CD4-positive, alpha-beta T cell treated with Interleukin-4 for 4 hours (primary cell): Measurements from ENCODE around the gene EYA2.
"Not testable (repeated sequence)": the region's sequence is repeated elsewhere in the genome, so short reads cannot be mapped to it uniquely, and the experiment has no call there.

Experiments
- DNase-seq: peaks from one replicate; pipeline ENCODE4 v3.0.0-alpha.2; 2020

EYA2 gene

DNA sequence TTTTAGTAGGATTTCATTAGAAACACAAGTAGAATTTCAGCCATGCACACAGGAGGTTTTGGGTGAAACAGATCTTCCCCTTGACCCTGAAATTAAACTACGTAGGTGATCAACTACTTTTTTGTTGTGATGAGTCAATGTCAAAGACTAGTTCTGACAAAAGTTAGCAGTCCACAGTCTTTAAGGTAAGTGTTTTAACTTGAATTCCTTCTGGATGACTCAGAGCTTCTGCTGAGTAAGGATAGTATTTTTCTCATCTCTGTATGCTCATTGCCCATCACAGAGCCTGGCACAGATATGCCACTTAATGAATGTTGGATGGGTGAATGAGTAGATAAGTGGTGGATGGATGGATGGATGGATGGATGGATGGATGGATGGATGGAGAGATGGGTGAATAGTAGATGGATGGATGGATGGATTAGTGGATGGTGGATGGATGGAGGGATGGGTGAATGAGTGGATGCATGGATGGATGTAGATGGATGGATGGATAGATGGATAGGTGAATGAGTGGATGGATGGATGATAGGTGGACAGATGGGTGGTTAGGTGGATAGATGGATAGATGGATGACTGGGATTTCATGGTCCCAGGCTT lies 296.5 kb downstream of the EYA2 start:
- no peak for DNase-seq

DNA sequence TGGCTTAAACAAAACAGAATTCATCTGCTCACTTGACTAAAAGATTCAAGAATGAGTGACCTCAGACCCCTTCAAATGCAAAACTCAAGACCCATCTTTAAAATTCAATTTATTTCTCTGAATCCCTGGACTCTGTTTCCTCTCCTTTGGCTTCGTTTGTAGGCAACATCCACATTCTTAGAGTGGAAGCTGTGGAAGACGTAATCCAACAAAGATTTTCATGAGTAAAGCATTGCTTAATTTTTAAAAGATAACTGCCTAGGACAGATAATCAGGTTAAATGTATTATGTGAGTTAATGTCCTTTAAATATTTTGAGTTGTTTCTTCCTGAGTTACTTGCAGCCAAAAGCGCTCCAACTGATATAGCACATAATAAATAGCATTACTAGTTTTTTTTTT lies 297.3 kb downstream of the EYA2 start:
- no peak for DNase-seq

DNA sequence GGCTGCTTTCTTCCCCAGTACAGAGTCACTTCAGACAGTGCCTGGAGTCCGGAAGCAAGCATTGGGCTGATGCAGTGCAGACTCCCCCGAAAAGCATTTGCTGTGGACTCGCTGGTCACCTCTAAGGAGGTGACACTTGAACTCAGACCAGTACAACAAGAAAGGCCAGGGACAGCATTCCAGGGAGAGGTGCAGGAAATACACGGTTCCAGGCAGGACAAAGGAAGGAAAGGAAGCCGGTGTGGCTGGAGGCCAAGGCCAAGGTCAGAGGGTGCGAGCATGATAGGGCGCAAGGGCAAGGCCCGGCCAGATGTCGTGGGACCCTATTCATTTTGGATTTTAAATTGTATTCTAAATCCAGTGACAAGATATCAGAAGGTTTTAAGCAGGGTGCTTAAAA lies 300.9 kb downstream of the EYA2 start:
- no peak for DNase-seq

DNA sequence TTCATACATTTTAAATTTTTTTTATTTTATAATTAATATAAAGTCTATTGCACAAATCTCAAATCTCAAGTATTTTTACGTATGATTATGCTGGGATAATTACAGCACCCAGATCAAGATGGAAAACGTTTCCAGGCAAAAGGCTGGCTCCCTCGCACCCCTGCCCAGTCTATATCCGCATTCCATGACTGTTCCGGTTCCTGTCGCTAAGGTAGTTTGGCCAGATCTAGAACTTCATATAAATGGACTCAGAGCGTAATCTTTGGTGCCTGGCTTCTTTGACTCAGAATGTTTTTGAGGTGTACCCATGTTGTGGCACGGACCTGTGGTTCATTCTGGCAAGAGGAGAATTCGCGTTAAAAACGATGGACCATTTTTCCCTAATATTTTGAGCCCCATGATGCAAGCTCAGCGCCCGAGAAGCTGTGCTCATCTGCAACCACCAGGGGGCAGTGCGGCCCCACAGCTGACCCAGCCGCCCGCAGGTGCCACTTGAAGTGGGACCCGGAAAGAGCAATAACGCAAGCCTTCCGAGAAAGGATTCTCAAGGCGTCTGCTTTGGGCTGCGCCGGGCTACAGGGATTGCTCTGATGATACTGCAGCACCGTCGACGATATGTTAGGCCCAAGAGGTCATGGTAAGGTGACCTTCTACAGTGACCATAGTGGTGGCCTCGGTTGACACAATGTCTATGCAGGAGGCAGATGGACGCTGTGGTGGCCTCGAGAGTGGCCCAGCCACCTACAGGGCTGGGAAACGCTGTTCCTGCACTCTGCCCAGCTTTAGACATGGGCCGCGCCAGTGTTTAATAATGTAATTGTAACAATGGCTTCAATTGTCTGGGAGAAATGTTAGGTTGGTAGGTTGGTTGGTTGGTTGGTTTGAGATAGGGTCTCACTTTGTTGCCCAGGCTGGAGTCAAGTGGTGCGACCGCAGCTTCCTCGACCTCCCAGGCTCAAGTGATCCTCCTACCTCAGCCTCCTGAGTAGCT lies 301.7 kb downstream of the EYA2 start:
- DNase-seq = peak; percentile 68

DNA sequence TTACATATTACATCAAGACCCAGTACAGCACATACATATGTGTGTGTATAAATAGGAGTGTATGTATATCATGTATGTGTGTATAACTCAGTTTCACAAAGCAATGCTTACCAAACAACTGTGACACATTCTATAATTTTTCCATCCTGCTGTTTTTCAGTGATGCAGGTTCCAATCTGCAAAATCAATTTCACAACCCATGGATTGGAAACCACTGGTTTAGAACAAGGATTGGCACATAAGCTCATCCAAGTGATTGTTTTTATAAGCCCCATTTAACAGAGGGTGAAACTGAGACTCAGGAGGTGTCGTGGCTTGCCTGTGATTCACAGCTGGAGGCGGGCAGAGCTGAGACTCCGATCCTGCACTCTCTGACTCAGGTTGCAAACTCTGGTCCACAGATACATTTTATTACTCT lies 303.6 kb downstream of the EYA2 start:
- no peak for DNase-seq

DNA sequence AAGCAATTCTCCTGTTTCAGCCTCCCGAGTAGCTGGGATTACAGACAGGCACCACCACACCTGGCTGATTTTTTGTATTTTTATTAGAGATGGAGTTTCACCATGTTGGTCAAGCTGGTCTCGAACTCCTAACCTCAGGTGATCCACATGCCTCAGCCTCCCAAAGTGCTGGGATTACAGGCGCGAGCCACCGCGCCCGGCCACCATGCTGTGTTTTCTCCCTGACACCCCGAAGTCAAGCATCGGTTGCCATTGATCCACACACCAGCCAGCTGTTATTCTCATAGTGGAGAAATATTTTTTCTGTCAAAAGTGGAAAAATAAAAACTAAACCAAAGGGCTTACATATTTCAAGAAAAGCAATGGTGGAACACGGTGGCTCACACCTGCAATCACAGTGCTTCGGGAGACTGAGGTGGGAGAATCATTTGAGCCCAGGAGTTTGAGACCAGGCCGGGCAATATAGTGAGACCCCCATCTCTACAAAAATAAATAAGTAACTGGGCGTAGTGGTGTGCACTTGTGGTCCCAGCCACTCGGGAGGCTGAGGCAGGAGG lies 304.4 kb downstream of the EYA2 start:
- no peak for DNase-seq

DNA sequence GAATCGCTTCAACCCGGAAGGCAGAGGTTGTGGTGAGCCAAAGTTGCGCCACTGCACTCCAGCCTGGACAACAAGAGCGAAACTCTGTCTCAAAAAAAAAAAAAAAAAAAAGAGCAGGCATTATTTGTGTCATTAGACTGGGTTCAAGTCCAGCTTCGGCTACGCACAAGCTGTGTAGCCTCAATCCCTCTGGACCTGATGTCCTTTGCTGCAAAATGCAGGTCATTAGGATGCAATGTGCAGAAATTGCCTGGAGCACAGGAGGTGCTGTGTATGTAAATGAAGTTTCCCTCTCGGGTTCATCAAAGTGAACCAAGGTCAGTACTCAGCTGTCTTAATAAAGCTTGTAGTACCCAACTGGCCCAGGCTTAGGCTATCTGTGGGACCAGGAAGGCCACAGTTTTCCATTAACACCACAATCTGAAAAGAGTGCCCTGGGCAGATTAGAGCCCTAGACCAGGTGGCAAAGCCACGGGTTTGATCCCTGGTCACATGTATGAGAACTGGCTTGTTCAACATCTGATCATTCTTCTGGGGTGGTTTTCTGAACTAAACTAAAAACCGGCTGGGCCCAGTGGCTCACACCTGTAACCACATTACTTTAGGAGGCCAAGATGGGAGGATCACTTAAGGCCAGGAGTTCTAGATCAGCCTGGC lies 306.6 kb downstream of the EYA2 start:
- no peak for DNase-seq

DNA sequence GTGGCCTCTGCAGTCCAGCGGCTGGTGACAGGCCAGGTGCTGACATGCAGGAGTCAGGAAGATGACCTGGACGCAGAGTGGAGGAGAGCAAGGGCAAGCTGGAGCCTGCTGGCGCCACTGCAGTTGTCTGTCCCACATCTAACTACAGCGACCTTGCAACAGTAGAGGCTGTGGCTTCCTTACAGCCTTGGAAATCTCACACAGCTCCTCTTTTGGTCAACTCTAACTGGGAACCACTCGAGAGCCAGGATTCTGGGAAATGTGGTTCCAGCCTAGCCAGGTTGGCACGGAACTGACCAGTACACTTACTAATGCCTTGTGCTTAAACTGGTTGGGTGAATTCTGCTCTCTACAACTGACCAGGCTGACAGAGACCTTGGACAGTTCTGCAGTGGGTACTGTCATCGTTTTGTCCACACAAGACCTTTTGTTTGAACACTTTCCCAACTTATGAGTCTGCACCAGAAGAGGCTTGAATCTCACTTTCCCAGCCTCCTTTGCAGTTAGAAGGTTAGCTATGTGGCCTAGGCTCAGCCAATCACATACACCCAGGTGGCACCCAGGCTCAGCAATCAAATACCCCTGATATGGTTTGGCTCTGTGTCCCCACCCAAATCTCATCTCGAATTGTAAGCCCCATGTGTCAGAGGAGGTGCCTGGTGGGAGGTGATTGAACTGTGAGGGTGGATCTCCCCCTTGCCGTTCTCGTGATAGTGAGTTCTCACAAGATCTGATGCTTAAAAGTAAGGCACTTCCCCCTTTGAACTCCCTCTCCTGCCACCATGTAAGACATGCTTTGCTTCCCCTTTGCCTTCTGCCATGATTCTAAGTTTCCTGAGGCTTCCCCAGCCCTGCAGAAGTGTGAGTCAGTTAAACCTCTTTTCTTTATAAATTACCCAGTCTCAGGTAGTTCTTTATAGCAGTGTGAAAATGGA lies 308.4 kb downstream of the EYA2 start:
- no peak for DNase-seq

DNA sequence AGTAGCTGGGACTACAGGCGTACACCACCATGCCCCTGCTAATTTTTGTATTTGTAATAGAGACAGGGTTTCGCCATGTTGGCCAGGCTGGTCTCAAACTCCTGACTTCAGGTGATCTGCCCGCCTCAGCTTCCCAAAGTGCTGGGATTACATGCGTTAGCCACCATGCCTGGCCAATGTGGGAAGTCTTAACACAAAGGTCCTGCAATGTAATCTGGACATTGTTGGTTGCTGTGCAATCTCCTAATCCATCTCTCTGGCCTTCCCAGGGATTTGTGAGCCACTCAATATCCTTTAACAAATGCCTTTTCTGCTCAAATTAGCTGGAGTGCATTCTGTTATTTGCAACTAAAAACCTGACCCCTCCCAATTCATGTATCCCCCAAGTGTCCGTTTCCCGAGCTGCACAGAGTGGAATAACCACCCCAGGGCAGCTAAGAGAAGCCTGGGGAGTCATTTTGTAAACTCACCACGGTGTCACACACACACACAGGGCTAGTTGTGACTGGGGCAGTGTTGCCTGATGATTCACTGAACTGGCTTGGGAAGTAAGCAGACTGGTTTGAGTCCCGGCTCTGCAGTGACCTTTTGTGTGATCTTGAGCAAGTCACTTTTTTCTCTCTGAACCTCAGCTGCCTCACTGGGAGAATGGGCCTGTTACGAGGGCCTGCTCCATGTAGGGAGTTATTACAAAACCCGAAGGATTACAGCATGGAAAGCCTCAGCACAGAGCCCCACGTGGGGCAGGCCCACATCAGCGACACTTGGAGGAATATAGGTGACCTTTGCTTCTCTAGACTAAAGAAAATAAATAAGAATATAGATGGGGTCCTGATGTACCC lies 309.6 kb downstream of the EYA2 start:
- DNase-seq = no peak

DNA sequence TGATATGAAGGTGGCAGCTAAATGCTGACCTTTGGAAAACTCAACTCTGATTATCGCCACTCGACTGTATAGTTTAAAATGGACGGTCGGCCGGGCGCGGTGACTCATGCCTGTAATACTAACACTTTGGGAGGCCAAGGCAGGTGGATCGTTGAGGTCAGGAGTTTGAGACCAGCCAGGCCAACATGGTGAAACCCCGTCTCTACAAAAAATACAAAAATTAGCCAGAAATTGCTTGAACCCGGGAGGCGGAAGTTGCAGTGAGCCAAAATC lies 310.1 kb downstream of the EYA2 start:
- DNase-seq = not testable (repeated sequence)

DNA sequence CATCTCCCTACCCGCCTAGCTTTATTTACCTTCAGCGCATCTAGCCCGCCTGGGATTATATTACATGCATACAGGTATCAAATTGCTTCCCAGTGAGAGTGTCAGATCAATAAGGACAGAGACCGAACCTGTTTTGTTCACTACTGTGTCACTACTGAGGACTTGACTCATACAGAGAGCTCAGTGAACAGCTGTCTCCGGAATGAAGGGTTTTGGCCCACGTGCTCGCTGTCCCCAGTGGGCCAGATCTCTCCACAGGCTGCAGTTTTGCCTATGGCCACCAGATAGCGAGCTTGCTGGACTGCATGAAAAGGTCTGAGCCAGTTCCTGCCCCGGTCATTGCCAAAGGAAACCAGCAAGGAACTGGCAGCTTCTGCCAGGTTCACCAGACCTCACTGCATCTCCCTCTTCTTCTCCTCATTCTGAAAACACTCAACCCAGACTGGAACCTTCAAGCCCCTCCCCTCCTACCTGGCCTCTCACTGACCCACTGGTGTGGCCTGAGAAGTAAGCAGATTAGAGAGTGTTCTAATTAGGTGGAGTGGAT lies 311.0 kb downstream of the EYA2 start:
- no peak for DNase-seq

DNA sequence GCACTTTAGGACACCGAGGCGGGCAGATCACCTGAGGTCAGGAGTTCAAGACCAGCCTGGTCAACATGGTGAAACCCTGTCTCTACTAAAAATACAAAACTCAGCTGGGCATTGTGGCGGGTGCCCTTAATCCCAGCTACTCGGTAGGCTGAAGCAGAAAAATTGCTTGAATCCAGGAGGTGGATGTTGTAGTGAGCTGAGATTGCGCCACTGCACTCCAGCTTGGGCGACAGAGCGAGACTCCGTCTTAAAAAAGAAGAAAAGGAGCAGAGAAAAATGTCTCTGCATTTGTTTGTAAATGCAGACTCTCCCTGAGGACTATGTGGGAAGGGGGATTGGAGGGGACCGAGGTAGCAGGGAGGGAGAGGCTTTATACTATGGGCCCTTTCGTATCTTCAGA lies 311.9 kb downstream of the EYA2 start:
- not testable (repeated sequence) for DNase-seq

DNA sequence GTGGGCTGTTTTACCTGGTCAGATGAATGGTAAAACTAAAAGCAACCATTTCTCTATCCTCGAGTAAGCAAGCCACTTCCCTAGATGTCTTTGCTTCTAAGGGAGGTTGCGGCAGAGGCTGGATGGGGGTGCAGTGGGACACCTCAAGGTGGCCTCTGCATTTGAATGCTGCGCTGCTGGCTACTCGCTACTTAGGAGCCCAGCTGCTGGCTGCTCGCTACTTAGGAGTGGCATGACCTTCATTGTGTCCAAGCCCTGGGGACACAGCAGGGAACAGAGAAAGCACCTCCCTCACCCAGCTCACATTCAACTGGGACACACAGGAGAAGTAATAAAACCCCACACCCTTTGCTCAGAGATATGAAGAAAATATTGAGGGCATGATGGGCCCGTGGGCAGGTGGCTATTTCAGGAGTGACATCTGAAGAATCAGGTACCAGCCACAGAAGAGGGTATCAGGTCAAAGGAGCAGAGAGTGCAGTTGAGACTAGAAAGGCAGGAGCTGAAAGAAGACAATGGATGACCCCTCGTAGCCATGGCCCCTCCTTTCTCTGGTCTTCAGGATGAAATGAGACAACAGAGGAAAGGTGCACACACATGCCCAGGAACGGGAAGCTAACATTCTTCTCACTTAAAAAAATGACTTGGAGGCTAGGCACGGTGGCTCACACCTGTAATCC lies 312.5 kb downstream of the EYA2 start:
- DNase-seq = no peak

DNA sequence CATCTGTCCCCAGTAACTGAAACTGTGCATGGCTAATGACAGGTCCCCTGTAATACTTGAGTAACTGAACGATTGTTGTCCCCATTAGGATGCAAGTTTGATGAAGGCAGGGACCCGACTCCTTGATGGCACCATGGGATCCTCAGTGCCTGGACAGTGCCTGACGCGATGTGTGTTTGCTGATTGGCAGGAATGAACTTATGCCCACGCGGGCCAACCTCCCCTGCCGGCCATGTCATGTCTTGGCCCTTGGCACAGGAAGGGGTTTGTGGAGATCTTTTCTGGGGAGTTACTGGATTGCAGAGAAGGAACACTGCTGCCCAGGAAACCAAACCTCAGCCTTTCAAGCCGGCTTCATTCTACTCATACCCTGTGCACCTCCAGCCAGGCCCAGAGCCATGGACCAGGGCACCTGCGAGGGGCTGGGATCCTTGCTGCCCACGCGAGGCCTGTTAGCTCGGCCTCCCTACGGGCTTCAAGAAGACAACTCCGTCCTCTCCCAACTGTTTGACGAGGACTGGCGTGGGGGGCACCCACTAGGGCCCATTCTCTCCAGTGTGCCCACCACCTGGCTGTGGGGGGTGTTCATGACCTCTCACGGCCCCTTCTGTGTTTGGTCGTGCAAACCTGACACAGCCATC lies 314.0 kb downstream of the EYA2 start:
- DNase-seq = no peak

DNA sequence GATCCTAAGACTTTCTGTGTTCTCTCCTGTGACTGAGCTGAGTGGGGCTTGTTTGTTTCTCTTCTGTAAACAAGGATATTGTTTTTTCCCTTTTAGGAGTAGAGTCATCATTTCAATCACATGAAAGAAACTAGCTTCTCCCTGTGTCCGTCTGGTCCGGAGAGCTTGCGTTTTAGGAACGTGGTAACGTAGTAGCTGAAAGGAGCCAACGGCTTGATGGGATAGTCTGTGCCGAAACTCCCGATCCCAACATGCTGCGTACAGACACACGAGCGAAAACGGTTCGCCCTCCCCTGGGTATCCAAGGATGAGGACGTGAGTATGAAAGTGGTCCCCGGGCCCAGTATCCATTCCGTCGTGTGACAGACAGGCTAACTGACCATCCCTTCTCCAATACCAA lies 315.3 kb downstream of the EYA2 start:
- DNase-seq = no peak

DNA sequence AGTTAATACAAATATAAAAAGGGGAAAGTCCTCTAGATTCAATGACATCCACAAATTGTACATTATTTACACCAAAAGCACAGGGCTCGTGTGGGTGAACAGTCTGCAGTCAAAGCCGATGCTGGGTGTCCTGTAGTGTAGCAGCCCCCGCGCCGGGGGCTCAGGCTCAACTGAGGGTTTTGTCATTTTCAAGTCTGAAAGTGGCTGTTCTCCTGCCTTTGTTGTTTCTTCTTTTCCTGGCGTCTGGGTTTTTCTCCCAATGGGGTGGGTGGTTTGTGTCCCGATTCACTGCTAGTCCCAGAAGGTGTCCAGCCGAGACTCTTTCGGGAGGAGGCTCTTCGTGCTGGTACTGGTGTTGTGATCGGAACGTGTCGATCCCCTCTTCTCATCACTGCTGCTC lies 315.8 kb downstream of the EYA2 start:
- DNase-seq = no peak

DNA sequence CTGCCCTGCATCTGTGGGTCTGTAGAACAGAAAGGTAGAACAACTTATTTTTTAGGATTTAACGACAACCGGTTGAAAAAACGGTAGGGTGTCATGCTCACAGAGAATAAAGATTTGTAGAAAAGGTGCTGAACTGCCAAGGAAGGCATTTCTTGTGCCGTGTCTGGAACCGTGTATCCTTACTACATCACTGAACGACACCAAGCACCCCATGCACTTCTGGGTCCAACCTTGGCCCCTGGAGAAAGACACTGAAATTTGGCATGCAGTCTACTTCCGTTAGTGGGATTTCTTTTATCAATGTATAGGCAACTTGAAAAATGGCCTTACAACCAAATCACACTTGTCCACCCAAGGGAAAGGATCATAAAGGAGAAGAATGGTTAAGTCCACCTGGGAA lies 316.4 kb downstream of the EYA2 start:
- DNase-seq = no peak

DNA sequence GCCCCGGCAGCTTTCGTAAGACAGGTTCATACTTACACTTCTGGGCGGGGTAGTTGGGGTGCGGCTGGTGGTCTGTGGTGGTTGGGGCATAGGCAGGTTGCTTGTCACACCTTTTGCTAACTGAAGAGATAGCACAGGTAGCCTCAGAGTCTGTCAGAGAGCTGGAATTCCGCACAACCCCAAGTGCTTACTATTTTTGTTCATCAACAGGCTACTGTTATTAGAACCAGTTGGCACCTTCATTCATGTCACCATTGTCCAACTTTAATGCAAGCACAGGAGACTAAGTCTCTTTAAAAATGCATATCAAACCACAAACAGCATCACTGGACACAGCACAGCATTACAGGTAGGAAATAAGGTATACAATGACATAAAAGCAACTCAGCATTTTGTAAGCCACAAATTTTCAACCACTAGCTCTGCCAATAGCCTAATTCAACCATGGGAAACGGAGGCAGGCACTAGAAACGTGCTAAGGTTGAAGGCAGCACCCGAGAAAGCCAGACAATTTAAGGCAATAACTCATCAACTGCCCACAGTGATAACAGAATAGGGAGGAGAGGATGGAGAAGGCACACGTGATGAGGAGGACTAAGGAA lies 318.1 kb downstream of the EYA2 start:
- DNase-seq = no peak

DNA sequence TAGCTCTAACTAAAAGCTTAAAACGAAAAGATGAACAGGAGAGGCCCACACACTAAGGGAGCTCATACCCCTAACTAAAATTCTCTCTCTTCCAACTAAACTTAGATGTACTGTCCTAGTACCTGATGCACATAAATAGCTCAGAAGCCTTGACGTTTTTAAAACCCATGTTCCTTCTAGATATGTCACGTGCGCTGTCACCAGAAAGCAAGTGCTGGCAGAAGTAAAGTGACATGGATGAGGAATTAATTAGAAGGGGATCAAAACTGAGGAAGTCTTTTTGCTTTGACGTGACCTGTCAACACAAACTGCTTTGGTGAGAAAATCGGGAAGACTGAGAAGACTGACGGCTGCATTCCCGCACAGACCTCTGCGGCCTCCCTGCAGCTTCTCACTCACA lies 319.3 kb downstream of the EYA2 start:
- no peak for DNase-seq
